GM11168 (cell line): ENCODE results near the gene ELAC2.

Experiments used
- in situ Hi-C: fragments of 300-500 bp; cut with MboI; formaldehyde crosslinking; loops from one replicate; pipeline ENCODE4 v1.12.0; 2022; ENCODE audit warnings: low sequenced_read_pairs; ENCODE audit not compliant: unreplicated experiment

Gene ELAC2

DNA sequence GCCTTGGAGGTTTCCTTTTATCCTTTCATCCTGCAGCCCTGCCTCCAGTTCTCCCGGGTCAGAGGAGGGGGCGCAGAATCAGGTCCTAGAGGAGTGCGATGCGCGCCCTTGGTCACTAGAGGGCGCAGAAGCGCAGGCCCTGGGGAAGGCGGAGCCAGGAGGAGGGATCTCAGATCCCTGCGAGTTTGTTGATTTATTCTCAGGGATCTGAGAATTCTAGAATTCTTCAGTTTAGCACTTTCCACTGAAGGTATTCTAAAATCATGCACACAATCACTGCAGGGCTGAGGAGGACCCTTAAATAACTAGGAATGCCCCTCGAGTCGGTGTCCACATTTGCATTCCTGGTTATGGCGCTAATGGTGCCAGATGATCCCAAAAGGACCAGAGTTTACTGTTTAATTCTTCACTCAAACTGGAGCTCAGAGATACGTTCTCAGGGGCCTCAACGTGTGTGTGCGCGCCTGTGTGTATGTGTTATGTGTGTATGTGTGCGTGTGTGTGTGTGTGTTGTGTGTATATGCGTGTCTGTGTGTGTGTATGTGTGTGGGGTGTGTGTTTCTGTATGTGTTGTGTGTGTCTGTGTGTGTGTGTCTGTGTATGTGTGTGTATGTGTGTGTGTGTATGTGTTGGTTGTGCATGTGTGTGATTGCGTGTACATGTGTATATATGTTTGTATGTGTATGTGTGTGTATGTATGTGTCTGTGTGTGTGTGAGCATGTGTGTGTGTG lies 6.9 kb upstream of the ELAC2 start:
- in situ Hi-C loops: loop anchor here (25.0 kb wide), 1 partner anchor 837 kb away; no protein-coding TSS in a partner anchor

DNA sequence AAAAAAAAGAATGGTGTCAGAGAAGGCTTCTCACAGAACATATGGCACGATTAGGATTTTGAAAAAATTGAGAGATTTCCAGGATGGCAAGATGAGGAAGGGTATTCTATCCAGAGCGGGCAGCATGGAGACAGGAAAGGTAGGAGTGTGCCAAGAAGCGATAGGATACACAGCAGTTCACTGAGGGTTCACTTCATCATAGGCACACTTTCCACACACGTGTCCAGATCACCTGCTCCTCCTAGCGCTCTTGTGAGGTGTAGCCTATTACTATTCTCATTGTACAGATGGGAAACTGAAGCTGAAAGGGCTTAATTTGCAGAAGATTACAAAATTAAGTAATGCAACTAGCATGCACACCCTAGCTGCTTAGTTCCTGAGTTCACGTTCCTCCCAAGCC lies 6.2 kb upstream of the ELAC2 start:
- in situ Hi-C loops: loop anchor here (25.0 kb wide), 1 partner anchor 837 kb away; no protein-coding TSS in a partner anchor

DNA sequence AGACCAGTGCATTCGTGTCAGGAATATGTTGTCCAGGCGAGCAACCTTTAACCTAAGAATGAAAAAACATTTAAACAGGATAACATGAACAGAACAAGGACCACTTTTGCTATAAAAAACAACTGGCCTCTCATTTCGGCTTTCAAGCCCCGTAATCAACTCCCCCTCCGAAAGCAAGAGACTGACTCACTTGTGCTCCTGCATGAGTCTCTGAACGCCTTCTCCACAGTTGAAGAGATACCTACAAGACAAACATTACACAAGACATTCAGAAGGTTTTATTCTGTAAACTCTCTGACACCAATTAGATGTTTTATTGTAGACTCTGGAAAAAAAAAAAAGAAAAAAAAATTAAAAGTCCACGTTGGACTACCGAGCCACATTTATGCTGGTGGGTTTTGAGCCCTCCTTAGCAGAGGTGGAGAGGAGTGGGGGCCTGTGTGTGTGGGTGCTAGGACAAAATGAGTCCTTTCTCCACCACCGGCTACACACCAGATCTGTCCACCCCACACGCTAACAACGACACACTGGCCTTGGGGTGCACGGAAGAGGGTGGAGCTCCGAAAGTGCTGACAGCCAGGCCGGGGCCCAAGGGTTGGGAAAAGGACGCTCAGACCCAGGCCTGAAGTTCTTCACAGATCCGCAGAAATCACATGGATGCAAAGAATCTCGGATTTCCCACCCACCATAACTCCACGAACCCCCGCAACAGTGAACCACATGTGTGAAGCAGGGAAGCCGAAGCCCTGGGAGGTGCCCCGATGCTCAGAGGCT lies 759 bp downstream of the ELAC2 start:
- in situ Hi-C loops: loop anchor here (25.0 kb wide), 1 partner anchor 830 kb away; no protein-coding TSS in a partner anchor

DNA sequence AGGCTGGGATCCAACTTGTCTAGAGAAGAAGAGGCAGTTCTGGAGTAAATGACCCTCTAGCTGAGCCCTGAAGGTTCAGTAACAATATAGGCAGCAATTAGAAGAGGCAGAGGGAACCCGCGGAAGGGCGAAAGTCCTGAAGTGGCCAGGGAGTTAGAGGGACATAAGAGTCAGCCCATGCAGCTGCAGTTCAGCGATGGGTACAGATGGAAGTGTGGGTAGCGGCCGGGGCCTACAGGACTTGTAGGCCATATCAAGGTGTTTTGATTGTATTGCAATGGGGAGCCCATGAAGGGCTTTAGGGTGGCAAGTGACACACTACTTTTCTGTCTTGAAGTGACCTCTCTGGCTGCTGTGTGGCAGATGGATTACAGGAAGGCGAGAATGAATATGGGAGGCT lies 3.0 kb downstream of the ELAC2 start:
- in situ Hi-C loops: loop anchor here (25.0 kb wide), 1 partner anchor 828 kb away; no protein-coding TSS in a partner anchor

DNA sequence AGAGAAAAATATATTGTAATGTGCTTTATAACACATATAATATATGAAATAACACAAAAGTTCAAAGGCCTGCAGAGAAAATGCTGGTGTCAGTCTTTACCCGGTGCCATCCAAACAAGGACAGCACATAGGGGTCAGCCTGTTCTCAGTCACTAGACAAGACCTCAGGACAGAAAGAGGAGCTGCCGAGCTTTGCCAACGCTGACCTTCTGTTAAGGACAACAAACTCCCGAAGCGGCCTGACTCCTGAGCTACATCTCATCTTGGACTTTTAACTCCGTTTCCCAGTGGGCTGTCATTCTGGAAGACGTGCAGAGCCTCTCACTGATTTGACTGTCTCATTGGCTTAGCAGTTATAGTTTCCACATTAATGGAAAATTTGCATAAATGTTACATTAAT lies 6.9 kb downstream of the ELAC2 start:
- in situ Hi-C loops: loop anchor here (25.0 kb wide), 1 partner anchor 824 kb away; no protein-coding TSS in a partner anchor

DNA sequence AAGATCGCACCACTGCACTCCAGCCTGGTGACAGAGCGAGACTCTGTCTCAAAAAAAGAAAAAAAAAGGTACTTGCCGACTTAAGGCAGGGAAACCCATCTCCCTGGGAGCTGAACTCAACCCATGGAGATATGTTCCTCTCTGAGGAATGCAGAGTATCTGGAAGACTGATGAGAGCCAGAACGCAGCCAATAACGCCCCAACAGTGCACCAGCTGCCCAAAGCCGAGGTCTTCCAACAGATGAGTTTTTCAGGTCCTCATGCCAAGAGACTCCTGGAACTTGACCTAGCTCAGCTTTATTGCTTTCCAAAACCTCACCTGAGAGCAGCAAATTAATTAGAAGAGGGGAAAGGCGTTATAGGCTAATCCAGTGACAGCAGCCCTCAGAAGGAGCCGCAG lies 9.4 kb downstream of the ELAC2 start:
- in situ Hi-C loops: loop anchor here (25.0 kb wide), 1 partner anchor 821 kb away; no protein-coding TSS in a partner anchor

DNA sequence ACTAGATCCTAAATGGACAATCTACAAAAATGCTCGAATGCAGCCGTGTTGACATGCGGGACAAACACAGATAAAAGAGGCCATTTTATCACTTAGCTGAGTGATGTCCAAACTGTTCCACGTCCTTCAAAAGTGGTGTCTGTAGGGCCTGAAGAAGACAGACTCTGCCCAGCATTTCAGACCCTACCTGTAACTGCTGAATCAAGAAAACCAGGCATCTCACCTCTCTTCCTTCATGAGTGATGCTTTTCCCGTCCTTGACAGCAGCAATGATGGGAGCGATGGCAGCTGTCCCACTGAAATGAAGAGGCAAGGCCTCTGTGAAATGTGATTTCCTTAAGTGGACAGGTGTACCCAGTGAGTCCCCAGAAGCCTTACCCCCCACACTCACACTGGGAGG lies 12.3 kb downstream of the ELAC2 start:
- in situ Hi-C loops: loop anchor here (25.0 kb wide), 1 partner anchor 818 kb away; no protein-coding TSS in a partner anchor

DNA sequence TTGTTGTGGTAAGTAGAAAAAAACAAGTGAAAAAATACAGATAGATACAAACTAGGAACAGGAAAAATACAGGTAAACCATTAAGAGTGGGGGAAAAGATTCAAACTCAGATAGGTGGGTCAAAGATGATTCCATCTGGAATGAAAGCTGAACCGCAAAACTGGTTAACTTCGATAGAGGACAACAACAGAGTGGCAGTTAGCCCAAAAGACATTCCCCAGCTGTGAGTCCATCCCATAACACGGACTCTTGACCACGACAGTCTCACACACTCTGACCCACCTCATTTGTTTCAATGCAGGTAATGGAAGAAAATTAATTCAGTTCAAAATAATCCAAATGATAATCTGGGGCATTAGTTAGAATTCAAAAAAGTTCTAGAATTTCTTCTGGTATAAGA lies 13.5 kb downstream of the ELAC2 start:
- in situ Hi-C loops: loop anchor here (25.0 kb wide), 1 partner anchor 817 kb away; no protein-coding TSS in a partner anchor

DNA sequence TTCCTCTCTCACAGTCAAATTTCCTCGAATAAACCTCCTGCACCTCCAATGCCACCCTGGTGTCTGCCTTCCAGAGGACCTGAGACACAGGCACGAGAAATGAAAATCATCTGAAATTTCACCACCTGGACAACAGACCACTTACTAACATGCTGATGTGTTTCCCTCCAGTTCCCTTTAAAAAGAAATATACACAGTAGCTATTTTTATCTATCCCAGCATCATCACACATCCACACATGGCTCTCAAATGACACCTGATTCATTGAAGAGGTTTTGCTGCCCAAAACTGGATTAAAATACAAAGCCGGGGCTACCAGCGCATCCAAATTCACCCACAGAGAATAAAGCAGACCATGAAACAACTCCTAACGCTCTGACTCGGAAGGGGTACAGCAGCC lies 13.9 kb downstream of the ELAC2 start:
- in situ Hi-C loops: loop anchor here (25.0 kb wide), 1 partner anchor 817 kb away; no protein-coding TSS in a partner anchor

DNA sequence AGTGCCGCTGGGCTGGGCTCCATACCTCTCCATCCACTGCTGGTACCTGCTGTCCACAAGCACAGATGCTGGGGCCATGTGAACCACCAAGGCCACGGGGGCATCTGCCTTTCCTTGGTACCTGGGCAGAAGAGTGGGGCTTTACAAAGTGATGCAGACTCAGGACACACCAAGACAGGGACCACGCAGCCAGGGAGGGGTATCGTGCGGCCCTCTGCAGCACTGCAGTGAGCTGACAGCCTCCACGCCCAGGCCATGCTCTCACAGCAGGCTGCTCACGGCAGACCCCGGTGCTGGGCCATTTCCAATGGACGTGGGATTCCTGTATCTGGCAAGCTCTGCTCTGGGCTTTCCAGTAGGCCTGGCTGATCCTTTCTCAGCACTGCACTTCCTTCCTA lies 14.4 kb downstream of the ELAC2 start:
- in situ Hi-C loops: loop anchor here (25.0 kb wide), 1 partner anchor 816 kb away; no protein-coding TSS in a partner anchor

DNA sequence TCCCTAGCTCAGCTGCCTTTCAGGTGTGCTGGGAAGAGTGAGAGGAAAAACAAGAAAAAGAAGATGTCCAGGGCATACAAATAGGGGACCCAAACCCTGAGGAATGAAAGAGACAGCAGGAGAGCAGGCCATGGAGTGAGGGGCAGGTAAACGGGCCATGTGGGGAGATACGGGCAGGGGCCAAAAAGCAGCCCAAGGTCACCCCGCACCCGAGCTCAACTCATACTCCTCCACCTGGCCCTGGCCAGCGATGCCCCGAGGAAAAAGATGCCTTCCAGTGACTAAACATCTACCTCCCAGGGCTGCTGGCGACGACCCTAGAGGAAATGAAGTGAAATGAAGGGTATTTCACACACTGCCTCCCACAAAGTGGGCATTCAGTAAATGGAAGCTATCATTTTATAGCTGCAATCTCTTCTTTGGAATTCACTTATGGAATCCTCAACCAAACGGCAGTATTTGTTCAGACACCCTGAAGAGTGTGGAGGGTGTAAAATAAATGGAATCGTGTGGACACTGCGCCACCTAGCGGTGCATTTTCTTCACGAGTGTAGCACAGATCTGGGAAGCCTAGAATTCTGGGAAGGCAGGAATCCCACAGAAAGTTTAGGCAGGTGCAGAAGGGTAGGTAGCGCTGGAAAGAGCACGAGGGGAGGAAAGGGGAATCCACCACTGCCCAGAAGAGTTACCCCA lies 14.9 kb downstream of the ELAC2 start:
- in situ Hi-C loops: loop anchor here (25.0 kb wide), 1 partner anchor 816 kb away; no protein-coding TSS in a partner anchor

DNA sequence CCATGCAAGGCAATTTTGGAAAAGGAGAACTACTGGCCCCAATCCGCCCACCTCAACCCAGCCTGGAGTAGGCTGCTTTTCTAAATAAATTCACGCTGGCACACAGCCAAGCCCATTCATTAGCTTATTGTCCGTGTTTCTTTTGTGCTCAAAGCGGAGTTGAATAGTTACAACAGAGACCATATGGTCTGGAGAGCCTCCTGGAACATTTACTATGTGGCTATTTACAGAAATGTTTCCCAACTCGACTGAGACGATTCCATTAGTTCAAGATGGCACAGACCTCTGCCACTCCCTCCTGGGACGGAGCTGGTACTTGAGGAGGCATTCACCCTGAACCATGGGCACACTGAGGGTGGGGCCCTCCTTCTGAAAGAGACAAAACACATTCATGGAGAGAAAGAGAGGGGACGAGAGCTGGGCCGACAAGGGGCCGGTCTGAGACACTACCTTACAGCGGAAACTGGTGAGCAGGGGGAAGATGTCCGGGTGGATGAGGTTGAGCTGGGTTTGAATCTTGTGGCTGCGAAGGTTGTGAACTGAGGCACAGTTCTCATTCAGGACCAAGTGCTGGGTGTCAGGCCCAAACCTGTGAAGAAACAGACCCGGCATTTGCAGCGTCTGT lies 15.7 kb downstream of the ELAC2 start:
- in situ Hi-C loops: loop anchor here (25.0 kb wide), 1 partner anchor 815 kb away; no protein-coding TSS in a partner anchor

DNA sequence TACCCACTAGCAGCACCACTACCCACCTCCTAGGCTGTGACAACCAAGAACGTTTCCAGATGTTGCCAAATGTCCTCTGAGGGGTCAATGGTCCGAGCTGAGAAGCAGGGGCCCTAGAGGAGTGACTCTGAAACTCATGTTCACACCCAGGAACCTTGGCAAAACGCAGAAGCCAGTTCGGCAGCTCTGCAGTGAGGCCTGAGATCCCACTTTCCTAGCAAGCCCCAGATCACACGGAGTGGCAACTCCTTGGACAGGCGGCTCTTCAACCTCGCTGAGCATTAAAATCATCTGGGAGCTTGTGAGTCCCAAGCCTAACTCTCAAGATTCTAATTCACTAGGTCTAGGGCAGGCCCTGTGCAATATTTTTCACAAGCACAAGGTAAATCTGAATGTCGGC lies 17.3 kb downstream of the ELAC2 start:
- in situ Hi-C loops: loop anchor here (25.0 kb wide), 1 partner anchor 813 kb away; no protein-coding TSS in a partner anchor

DNA sequence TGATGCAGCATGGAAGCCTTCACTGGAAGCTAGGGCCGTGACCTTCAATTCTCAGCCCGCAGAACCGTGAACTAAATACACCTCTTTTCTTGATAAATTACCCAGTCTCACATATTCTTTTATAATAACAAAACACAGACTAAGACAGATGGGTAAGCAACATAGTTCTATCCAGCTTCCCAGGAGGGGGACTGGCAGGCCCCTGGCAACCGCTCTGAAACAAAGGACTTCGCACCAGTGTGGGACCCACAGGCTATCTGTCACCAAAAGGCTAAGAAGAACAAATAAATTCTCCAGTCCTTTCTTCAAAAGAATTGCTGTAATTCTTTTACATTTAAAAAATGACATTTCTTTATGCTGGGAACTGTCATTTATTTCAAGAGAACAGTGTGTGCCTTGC lies 19.0 kb downstream of the ELAC2 start:
- in situ Hi-C loops: no loop called here

DNA sequence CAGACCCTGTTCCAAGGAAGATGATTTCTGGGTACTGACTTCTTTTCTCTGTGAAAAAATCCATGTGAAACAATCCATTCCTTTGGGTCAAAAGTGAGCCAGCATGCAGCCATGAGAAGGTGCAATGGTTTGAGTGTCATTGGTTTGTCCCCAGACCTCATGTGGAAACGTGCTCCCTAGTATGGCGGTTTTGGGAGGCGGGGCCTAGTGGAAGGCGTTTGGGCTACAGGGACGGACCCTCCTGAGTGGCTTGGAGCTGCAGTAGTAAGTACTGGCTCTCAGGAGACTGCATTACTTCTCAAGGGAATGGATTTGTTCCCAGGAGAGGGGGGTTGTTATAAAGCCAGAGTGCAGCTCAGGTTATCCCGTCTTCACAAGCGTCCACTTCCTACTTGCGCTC lies 19.4 kb downstream of the ELAC2 start:
- in situ Hi-C loops: no loop called here

DNA sequence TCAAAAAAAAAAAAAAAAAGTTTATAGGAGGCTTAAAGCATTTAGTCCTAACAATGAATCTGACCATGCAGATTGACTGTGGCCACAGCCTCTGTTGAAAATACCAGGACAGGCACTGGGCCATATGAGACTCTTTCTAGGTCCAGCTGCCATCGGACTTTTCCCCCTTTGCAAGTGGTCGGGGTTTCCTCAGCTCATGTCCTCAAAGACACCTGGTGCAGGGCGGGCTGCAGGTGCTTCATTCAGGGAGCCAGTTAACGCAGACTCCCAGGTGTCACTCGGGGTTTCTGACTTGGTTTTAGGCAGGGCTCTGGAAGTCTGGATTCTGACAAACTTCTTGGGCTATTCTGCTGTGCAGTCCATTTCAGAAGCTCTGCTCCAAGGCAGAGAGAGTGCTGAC lies 20.9 kb downstream of the ELAC2 start:
- in situ Hi-C loops: no loop called here

DNA sequence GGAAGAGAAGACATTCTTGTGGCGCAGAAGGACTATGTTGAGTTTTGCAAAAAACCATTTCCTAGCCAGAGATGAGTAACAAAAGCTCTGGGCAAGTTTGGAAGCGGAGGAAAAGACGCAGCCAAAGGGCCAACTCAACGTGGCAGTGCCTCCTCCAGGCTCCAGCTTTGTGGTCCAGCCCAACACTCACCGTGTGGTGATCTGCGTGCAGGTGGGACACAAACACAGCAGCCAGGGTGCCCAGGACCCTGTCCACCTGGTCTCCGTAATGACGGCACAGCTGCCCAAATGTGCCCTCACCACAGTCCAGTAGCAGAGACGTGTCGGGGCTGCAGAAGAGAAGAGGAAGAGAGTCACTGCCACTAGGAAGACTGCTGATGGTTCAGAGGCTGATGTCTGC lies 21.5 kb downstream of the ELAC2 start:
- in situ Hi-C loops: no loop called here

DNA sequence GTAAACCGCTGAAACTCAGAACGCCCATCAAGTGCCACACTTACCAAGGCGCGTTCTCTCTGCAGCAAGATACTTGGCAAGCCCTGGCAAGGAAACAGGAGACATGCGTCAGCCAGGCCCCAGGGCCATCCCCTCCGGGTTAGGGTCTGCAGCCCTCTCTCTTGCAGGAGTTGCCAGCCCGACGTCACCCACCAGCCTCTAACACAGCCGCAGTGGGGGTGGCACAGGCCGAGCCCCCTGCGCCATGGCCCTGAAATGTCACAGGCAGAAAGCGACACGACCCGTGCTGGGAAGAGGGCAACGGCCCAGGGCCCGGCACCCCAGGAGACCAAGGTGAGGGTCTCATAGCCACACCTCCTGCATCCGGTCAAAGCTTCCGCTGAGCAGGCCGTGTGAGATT lies 21.9 kb downstream of the ELAC2 start:
- in situ Hi-C loops: no loop called here

DNA sequence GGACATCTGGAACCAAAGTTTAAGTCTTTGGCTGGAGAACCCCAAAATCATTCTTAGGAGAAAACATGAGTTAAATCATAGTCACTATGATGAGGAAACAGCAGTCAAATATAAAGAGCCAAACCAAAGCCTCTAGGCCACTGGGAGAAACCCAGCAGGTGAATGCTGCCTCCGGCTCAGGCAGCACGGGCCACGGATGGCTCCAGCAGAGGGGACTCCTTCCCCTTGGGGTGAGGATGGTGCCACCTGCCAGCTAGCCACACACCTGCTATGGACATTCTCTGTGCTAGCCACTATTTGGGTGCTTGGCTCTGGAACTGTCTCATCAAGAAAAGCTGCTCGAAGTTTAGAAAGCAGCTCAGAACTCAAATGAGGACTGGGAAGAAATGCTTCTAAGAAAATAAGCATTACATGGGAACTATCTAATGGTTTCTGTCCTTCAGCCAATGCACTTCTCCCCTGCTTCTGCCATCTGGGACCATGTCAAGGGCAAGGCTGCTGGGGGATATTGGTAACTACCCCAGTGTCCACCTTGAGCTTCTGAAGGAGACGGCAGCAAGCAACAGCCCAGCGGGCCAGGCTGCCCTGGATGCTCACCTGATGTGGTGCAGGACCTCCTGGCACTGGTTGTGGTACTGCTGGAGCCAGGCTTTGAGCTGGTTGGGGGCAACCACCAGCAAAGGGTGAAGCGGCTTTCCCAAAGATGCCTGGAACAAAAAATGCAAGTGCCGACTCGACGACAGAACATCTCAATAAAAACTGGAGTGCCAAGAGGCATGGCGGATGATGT lies 22.5 kb downstream of the ELAC2 start:
- in situ Hi-C loops: no loop called here
